Activated effector memory CD4-positive, alpha-beta T cell treated with anti-CD3 and anti-CD28 coated beads, Interleukin-2, amount 50 U/mL, for 16 hours (primary cell): Measurements from ENCODE around the gene TMPRSS15.

ENCODE experiments used
- DNase-seq: peaks from one replicate; pipeline ENCODE4 v3.0.0-alpha.2; 2020

Gene TMPRSS15

DNA sequence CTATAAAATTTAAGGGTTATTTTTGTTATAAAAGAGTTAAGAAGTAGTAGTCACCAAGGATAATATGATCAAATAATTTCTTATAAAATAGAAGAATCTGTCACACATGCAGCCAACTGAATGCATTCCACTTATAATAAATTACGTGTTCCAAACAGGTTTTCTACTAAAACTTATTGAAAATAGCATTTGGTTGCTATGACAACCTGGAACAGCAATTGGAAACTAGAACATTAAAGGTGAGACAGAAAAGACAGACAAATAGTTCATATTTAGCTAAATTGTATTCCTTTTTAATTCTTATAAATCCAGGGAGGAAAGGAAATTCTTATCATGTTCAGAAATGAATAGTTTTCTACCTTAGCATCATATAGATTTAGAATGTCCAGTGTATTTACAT lies 168.0 kb downstream of the TMPRSS15 start:
- no peak for DNase-seq

DNA sequence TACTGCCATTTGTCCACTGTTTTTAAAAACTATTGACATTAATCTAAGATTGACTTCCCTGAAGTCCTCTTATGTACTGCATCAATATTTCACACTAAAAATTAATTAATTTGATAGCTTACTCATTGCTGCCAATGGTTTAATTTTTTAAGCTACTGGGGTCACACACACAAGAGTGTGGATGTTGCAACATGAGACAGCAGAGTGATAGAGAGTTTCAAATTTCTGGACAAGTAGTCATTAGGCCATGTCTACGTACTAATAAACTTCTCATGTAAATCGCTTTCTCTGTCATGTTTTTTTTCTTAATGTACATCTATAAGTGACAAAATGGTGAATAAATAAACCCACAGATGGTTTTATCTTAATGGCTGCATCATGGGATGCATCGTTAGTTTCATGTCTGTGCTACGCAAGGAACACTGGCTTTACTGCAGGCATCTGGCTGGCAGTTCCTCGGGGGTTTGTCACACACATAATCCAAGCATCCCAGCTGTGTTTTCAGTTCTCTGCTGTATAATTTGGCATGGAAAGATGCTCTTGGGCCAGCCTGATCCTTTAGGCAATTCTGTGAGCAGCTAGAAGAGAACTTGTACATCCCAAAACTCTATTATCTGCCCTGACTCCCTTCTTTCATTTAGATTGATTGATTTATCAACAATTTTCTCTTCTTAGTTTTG lies 175.4 kb downstream of the TMPRSS15 start:
- DNase-seq = no peak

DNA sequence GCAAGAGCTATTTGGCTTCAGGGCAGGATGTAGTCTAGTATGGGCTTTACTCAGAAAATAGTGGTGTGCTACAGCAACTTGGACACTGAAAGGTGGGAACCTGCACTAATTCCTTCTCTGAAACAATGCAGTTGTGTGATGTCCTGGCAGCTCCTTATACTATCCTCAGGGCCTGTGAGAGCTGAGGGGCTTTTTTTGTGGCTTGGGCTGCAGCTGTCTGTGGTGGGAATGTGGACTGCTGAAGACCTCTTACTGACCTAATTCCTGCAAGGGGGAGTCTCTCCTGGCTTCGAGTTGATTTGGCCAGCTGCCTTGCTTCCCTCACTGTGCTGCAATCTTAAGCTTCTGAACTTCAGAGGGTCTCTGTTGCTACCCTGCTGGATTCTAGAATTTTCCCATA lies 181.2 kb downstream of the TMPRSS15 start:
- no peak for DNase-seq

DNA sequence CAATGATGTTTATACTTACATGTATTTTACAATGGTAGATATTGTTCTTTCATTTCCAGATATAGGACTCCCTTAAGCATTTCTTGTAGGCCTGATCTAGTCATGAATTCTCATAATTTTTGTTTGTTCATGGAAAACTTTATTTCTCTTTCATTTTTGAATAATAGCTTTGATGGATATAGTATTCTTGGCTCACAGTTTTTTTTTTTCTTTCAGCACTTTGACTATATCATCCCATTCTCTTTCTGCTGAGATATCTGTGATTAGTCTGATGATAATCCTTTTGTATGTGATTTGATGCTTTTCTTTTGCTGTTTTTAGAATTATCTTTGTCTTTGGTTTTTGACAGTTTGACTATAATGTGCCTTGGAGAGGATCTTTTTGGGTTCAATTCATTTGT lies 183.1 kb downstream of the TMPRSS15 start:
- no peak for DNase-seq
